Measurements from ENCODE around the gene FAM20A.

Gene FAM20A

DNA sequence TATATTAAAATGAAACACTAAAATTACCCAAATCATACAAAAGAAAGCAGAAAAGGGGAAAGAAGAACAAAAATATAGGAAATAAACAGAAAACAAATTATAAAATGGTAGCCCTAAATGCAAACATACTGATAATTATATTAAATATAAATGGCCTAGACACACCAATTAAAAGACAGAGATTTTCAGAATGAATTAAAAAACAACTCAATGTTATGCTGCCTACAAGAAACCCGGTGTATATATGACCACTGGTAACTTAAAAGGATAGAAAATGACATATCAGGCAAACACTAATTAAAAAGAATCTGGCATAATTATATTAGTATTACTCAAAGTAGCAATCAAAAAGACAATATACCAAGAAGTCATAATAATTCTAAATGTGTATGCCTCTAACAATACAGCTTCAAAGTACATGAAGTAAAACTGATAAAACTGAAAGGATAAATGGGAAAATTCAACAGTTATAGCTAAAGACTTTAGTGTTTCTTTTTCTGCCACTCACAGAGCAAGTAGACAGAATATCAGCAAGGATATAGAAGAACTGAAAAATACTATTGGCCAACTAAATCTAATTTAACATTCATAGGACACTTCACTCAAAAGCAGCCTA lies 7.5 kb upstream of the FAM20A start:
- no peak for DNase-seq

GRCh38 chr17:68606451-68607307 lies 5.5 kb upstream of the FAM20A start:
- no peak for DNase-seq

GRCh38 chr17:68605914-68606313 lies 4.7 kb upstream of the FAM20A start:
- no peak for DNase-seq

DNA sequence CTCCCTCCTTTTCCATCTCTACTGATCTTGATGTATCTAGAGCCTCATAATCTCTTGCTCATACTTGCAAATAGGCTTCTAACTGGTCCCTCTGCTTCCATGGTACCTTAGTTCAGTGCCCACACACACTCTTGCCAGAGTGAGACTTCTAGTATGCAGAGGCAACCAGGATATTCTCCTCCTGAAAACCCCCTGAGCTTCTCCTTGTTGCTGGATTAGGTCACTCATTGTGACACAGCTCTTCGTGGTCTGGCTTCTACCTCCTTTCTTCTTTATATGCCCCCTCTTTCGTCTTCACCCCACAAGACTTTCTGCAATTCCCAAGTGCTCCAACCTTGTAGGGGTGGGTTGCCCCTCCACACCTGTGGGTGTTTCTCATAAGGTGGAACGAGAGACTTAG lies 2.5 kb upstream of the FAM20A start:
- no peak for DNase-seq

- no peak for DNase-seq
Measured at GRCh38 chr17:68603027-68603426, 1.9 kb upstream of the FAM20A start.

DNA sequence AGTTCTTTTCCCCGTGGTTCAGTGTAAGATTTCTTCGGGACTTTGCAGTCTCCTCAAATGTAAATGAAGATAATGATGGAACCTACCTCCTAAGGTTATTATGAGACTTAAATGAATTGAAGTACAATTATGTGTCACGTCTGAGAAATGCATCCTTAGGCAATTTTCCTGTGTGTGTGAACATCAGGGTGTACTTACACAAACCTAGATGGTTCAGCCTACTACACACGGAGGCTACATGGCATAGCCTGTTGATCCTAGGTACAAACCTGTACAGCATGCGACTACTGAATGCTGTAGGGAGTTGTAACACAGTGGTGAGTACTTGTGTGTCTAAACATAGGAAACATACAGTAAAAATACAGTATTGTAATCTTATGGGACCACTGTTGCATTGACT lies 1.1 kb upstream of the FAM20A start:
- DNase-seq, result no peak

- no peak for DNase-seq
Measured at GRCh38 chr17:68601565-68602288, 560 bp upstream of the FAM20A start.

- DNase-seq, result no peak
Measured at GRCh38 chr17:68600067-68600930, 868 bp downstream of the FAM20A start.

GRCh38 chr17:68599552-68600066 lies 1.6 kb downstream of the FAM20A start:
- no peak for DNase-seq

DNA sequence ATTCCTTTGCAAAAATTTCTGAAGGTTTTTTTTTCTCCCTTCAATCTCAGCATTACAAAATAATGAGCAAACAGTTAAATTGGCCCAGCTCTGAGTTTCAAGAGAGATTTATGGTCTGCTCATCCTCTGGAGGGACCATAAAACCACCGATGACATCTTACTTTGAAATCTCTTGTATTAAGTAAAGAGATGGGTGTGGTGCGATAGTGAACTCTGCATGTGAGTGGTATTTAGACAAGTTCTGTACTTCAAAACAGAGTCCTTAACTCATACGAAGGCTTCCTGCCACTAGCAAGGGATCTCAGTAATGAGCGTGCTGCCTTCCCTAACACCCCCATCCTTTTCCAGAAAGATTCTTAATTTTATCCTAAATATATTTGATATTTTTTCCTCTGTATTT lies 2.1 kb downstream of the FAM20A start:
- no peak for DNase-seq

DNA sequence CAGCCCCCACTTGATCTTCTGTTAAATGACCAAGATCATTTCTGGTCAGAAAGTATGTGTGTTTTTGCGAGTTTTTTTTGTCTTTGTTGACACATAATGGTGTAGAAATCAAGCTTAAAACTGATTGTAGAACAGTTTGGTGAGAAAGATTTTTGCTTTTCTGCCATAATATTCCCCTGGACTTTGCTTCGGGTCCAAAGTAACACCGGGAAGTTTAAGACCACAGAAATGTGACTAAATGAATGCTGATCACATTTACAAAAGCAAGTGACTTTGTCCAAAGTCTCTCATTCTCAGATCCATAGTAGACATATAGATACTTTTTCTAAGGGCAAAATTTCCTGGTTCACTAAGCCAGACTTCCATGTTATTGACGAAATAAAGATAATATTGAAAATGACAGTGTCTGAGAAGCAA lies 2.6 kb downstream of the FAM20A start:
- DNase-seq, result no peak

- no peak for DNase-seq
Measured at GRCh38 chr17:68598074-68598473, 3.1 kb downstream of the FAM20A start.

DNA sequence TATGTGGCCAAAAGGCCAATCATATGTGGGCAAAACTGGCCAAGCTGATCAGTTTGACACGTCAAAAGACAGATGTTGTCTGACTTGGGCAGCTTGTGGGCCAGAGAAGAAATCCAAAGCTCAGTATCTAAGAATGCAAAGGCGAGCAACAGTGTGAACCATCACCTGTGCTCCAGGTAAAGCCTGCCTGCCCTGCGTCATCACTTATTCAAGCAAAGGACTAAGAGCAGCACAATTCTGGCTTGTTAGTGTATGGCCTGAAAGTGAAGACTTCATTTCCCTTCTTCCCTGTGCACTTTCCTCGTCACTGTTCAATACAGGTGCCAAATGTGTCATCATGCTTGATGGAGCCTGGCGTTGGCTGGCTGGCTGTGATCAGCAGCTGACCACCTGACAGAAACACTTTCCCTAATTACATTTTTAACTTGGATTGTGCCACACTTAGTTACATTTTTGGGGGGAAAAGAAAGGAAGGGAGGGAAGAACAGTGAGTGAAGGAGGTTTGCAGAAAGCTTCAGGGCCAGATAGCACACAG lies 4.7 kb downstream of the FAM20A start:
- no peak for DNase-seq

DNA sequence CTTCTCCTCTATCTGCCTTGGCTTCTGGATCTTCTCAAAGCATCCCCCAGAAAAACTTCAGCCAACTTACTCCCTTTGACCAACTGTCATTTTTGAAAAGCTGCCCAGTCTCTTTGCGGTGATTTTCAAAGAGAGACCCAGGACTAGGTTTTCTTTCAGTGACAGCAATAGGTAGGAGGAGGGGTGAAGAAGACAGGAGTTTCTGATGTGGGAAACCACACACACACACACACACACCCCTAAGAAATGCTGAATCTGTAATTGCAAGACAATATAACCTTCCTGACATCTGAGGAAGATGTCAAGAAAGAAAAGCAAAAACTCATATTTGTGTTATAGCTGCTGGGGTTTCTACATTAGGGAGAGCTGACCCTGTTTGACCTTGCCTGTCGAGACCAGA lies 5.2 kb downstream of the FAM20A start:
- no peak for DNase-seq

DNA sequence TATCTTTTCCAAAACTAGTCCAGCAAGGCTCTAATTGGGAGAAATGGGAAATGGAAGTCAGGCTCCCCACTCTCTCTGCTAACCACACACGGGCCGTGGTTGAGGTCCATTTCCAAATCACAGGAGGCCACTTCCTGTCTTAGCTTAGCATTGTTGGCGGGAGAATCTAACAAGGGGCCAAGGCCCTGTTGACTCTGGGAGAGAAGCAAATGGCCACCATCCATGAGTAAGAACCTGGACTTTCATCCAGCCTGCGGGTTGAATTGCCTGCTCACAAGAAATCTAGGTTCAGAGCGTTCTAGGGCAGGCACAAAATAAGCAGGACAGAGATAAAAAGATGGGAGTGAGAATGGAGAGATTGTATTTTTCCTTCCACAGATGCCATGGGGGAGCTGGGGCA lies 5.7 kb downstream of the FAM20A start:
- no peak for DNase-seq

DNA sequence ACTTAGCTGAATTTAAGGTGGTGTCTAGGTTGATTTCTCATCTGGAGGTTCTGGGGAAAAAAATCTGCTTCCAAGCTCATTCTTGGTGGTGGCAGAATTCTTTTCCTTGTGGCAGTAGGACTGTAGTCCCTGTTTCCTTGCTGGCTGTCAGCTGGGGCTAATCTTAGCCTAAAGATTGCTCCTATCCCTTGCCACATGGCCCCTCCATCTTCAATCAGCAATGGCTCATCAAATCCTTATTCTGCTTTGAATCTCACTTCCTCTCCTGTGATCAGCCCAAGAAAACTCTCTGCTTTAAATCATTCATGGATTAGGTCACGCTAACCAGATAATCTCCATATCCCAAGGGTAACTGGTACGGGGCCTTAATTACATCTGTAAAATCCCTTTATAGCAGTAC lies 6.6 kb downstream of the FAM20A start:
- no peak for DNase-seq

DNA sequence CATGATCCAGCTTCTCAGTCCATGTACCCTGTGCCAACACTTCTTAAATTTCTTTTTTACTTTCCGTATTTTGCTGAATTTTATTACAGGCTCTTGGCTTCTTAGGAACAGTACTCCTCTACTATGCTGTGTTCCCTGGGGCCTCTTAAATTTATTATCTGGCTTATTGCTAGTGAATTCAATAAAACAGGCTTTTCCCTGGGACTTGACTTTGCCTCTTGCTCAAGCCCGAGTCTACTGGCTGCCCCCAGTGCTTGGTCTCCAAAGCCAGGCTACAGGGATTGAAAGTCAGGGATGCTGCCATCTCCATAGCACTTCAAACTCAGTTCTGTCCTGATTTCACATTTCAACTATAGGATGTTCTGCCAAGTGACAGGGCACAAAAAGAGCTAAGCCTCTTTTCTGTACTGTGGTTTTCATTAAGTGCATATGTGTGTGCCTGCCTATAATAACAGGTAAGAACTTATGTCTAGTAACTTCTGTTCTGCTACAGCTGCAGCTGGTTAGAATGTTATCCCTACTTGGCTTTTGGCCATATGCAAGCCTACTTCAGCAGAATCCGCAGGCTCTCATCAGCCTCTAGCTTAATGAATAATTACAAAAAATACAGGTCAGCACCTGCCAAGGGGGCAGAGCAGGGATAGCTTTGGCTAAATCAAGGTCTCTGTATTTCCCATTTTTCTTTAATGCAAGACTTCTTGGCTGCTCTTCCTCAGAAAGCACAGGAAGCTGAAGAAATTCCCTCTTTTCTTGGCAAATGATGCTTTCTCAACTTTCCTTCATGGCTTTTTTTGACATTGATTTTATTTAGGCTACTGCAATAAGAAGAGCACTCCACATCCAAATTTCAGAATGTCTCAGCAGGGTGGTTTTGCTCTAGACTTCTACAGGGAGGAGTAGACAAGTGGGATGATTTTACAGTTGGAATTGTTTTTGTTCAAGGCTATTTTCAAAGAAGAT lies 8.2 kb downstream of the FAM20A start:
- DNase-seq, result no peak

GRCh38 chr17:68592009-68592408 lies 9.2 kb downstream of the FAM20A start:
- DNase-seq, result no peak

DNA sequence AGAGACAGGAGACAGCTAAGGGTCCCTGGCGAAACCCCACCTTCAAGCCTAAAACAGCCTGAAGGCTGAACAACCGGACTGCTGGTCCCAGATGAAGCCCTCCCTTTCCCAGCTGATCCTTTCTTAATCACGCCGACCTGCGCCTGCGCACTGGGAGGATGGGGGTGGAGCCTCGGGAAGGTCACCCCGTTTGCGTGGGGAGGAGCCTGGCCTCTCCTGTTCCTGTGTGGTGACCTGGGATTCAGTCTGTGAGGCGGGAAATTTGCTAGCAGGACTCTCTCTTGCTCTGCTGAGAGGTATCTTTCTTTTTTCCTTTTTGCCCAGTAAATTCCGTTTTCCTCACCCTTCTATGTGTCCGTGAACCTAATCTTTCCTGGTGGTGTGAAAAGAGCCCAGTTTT lies 9.6 kb downstream of the FAM20A start:
- no peak for DNase-seq

DNA sequence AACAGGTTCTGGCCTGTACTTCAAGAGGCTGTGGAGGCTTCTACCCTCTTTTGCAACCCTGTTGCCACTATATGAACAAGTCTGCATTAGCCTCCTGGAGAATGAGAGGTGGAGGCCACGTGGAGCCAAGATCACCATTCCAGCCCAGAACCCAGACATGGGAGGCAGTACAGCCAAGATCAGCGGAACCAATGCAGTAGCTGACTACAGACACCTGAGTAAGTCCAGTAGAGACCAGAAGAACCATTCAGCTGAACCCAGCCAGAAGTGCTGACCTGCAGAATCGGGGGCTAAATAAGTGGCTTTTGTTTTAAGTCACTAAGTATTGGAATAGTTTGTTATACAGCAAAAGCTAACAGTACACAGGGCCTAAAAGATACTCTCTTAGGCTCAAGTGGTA lies 12.1 kb downstream of the FAM20A start:
- DNase-seq, result no peak

- no peak for DNase-seq
Measured at GRCh38 chr17:68588362-68588761, 12.8 kb downstream of the FAM20A start.
